ENCODE measurements around the gene DDIT4.

Gene DDIT4

GRCh38 chr10:72235544-72236279 is 38.0 kb upstream of the DDIT4 start:
- TF ChIP-seq POLR2A (IDR thresholded peaks at IDR 0.05; ENCODE audit: low read depth, low read length), result no peak
- no peak for TF ChIP-seq PAX5 (IDR thresholded peaks at IDR 0.05; ENCODE audit: insufficient read depth, low read length, severe bottlenecking)
- TF ChIP-seq POU2F2 (IDR thresholded peaks at IDR 0.05; ENCODE audit: low read depth, low read length), result no peak
- TF ChIP-seq TAF1 (IDR thresholded peaks at IDR 0.05; ENCODE audit: low read depth, low read length), result no peak
- TF ChIP-seq SPI1 (IDR thresholded peaks at IDR 0.05; ENCODE audit: low read depth, low read length), result no peak
- TF ChIP-seq POLR2AphosphoS5 (IDR thresholded peaks at IDR 0.05; ENCODE audit: low read depth, low read length), result no peak
- DNase-seq (ENCODE audit: insufficient read length, low spot score) (no peak), FAIRE-seq (no peak)

GRCh38 chr10:72238392-72239175 is 35.1 kb upstream of the DDIT4 start:
- FAIRE-seq (no peak), DNase-seq (ENCODE audit: insufficient read length, low spot score) (no peak)
- TF ChIP-seq TAF1 (IDR thresholded peaks at IDR 0.05; ENCODE audit: low read depth, low read length) (no peak), POLR2AphosphoS5 (IDR thresholded peaks at IDR 0.05; ENCODE audit: low read depth, low read length) (no peak), POLR2A (IDR thresholded peaks at IDR 0.05; ENCODE audit: low read depth, low read length) (no peak), PAX5 (IDR thresholded peaks at IDR 0.05; ENCODE audit: insufficient read depth, low read length, severe bottlenecking) (no peak), POU2F2 (IDR thresholded peaks at IDR 0.05; ENCODE audit: low read depth, low read length) (no peak), SPI1 (IDR thresholded peaks at IDR 0.05; ENCODE audit: low read depth, low read length) (no peak)

- no peak for DNase-seq (ENCODE audit: insufficient read length, low spot score)
- no peak for FAIRE-seq
- TF ChIP-seq PAX5 (IDR thresholded peaks at IDR 0.05; ENCODE audit: insufficient read depth, low read length, severe bottlenecking), result no peak
- no peak for TF ChIP-seq POU2F2 (IDR thresholded peaks at IDR 0.05; ENCODE audit: low read depth, low read length)
- peak; percentile 51; the same call in 1 of the 2 replicates for TF ChIP-seq SPI1 (IDR thresholded peaks at IDR 0.05; ENCODE audit: low read depth, low read length)
- no peak for TF ChIP-seq TAF1 (IDR thresholded peaks at IDR 0.05; ENCODE audit: low read depth, low read length)
- TF ChIP-seq POLR2AphosphoS5 (IDR thresholded peaks at IDR 0.05; ENCODE audit: low read depth, low read length), result no peak
- TF ChIP-seq POLR2A (IDR thresholded peaks at IDR 0.05; ENCODE audit: low read depth, low read length), result no peak
Observed at GRCh38 chr10:72239409-72239808, 34.3 kb upstream of the DDIT4 start.

- no peak for TF ChIP-seq POU2F2 (IDR thresholded peaks at IDR 0.05; ENCODE audit: low read depth, low read length)
- no peak for TF ChIP-seq SPI1 (IDR thresholded peaks at IDR 0.05; ENCODE audit: low read depth, low read length)
- no peak for TF ChIP-seq POLR2AphosphoS5 (IDR thresholded peaks at IDR 0.05; ENCODE audit: low read depth, low read length)
- no peak for TF ChIP-seq POLR2A (IDR thresholded peaks at IDR 0.05; ENCODE audit: low read depth, low read length)
- TF ChIP-seq PAX5 (IDR thresholded peaks at IDR 0.05; ENCODE audit: insufficient read depth, low read length, severe bottlenecking), result no peak
- no peak for TF ChIP-seq TAF1 (IDR thresholded peaks at IDR 0.05; ENCODE audit: low read depth, low read length)
- FAIRE-seq (no peak), DNase-seq (ENCODE audit: insufficient read length, low spot score) (no peak)
Observed at GRCh38 chr10:72240371-72240770, 33.4 kb upstream of the DDIT4 start.

GRCh38 chr10:72241691-72242252 is 32.0 kb upstream of the DDIT4 start:
- no peak for FAIRE-seq
- no peak for DNase-seq (ENCODE audit: insufficient read length, low spot score)
- TF ChIP-seq POLR2A (IDR thresholded peaks at IDR 0.05; ENCODE audit: low read depth, low read length), result no peak
- no peak for TF ChIP-seq PAX5 (IDR thresholded peaks at IDR 0.05; ENCODE audit: insufficient read depth, low read length, severe bottlenecking)
- TF ChIP-seq POU2F2 (IDR thresholded peaks at IDR 0.05; ENCODE audit: low read depth, low read length), result no peak
- no peak for TF ChIP-seq SPI1 (IDR thresholded peaks at IDR 0.05; ENCODE audit: low read depth, low read length)
- TF ChIP-seq POLR2AphosphoS5 (IDR thresholded peaks at IDR 0.05; ENCODE audit: low read depth, low read length), result no peak
- no peak for TF ChIP-seq TAF1 (IDR thresholded peaks at IDR 0.05; ENCODE audit: low read depth, low read length)

- DNase-seq (ENCODE audit: insufficient read length, low spot score), result no peak
- no peak for FAIRE-seq
- no peak for TF ChIP-seq POLR2A (IDR thresholded peaks at IDR 0.05; ENCODE audit: low read depth, low read length)
- TF ChIP-seq PAX5 (IDR thresholded peaks at IDR 0.05; ENCODE audit: insufficient read depth, low read length, severe bottlenecking), result no peak
- TF ChIP-seq SPI1 (IDR thresholded peaks at IDR 0.05; ENCODE audit: low read depth, low read length), result no peak; the same call in 1 of the 2 replicates
- no peak for TF ChIP-seq POLR2AphosphoS5 (IDR thresholded peaks at IDR 0.05; ENCODE audit: low read depth, low read length)
- no peak for TF ChIP-seq POU2F2 (IDR thresholded peaks at IDR 0.05; ENCODE audit: low read depth, low read length)
- no peak for TF ChIP-seq TAF1 (IDR thresholded peaks at IDR 0.05; ENCODE audit: low read depth, low read length)
Observed at GRCh38 chr10:72242675-72243074, 31.0 kb upstream of the DDIT4 start.

GRCh38 chr10:72243822-72244437 is 29.8 kb upstream of the DDIT4 start:
- FAIRE-seq (peak; percentile 13), DNase-seq (ENCODE audit: insufficient read length, low spot score) (no peak)
- no peak for TF ChIP-seq TAF1 (IDR thresholded peaks at IDR 0.05; ENCODE audit: low read depth, low read length)
- TF ChIP-seq POLR2A (IDR thresholded peaks at IDR 0.05; ENCODE audit: low read depth, low read length), result no peak
- TF ChIP-seq SPI1 (IDR thresholded peaks at IDR 0.05; ENCODE audit: low read depth, low read length), result no peak
- TF ChIP-seq PAX5 (IDR thresholded peaks at IDR 0.05; ENCODE audit: insufficient read depth, low read length, severe bottlenecking), result no peak
- no peak for TF ChIP-seq POU2F2 (IDR thresholded peaks at IDR 0.05; ENCODE audit: low read depth, low read length)
- TF ChIP-seq POLR2AphosphoS5 (IDR thresholded peaks at IDR 0.05; ENCODE audit: low read depth, low read length), result no peak

GRCh38 chr10:72244573-72245038 is 29.1 kb upstream of the DDIT4 start:
- DNase-seq (ENCODE audit: insufficient read length, low spot score) (no peak), FAIRE-seq (no peak)
- no peak for TF ChIP-seq POU2F2 (IDR thresholded peaks at IDR 0.05; ENCODE audit: low read depth, low read length)
